Left forelimb (tissue), 1 donor: ENCODE results near the gene FAM228B.

Experiments
- DNase-seq: peaks from one replicate; pipeline ENCODE4 v3.0.0-alpha.2; 2018; ENCODE audit warnings: low spot score

Gene FAM228B

DNA sequence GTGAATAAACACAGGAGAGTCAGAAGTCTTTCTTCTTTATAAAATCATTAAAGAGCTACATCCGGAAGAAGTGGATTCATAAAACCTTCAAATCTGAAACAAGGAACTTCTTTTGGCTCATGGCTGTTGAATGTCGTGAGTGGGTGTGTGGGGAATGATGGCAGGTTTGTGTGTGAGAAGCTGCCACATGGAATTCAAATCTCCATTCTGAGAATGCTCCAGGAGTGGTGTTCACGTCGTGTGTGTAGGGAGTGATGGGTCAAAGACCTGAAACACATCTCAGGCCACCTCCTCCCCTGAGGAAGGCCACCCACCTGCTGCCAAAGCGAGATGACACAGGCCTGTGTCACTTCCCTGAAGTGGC, 80.5 kb downstream of the FAM228B start:
- no peak for DNase-seq

GRCh38 chr2:24204505-24204904, 81.2 kb downstream of the FAM228B start:
- no peak for DNase-seq

DNA sequence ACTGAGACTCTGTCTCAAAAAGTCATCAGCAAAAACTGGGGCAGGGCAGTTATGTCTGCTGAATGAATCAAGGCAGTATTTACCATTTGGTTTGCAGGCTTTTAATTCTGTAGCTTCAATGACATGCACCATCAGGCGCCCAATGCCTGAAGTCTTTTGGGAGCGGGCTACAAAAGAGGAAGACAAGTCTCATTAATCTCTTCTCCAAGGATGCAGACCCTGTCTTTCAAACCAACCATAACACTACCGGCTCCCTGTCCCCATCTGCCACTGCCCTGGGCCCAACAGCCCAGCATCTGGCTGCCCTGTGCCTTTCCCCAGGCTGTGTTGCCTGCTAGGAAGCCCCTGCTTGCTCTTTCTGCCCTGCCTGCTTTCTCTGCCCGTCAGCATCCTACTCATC, 81.9 kb downstream of the FAM228B start:
- DNase-seq, result no peak

- no peak for DNase-seq
These were observed 83.0 kb downstream of the FAM228B start for GRCh38 chr2:24206242-24206641.

DNA sequence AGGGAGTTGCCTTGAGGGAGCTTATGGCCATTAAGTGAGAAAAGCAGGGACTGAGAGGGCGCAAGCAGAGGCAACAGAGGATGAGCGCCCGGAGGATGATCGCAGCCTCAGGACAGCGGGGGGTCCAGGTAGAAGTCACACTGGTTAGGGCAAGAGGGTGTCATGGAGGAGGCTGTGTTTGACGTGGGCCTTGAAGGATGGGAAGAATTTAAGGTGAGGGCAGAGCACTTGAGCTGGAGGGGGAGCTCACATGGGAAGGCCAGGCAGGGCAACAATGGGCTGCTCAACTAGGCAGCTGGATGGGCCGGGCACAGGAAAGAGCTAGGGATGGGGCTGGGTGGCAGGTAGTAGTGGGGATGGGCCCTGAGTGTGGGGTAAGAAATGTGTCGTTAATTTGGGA, 83.4 kb downstream of the FAM228B start:
- DNase-seq, result no peak

DNA sequence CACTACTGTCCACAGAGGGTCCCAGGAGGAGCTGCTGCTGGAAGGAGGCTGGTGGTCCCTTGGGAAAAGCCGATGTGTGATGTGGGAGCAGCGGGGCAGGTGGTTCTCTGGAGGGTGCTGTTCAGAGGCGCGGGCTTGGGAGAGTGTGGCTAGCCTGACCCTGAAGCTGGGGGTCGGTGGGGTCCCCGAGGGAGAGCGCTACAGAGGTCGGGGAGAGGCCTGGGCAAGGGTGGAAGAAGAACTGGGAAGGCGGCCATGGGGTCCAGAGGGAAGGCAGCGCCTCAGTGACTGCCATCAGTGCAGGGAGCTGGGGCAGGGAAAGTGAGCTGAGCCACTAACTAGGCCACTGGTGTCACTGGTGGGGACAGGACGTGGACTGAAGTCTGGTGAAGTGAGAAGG, 84.1 kb downstream of the FAM228B start:
- DNase-seq, result no peak

- DNase-seq, result no peak
These were observed 85.2 kb downstream of the FAM228B start for GRCh38 chr2:24208490-24208889.

DNA sequence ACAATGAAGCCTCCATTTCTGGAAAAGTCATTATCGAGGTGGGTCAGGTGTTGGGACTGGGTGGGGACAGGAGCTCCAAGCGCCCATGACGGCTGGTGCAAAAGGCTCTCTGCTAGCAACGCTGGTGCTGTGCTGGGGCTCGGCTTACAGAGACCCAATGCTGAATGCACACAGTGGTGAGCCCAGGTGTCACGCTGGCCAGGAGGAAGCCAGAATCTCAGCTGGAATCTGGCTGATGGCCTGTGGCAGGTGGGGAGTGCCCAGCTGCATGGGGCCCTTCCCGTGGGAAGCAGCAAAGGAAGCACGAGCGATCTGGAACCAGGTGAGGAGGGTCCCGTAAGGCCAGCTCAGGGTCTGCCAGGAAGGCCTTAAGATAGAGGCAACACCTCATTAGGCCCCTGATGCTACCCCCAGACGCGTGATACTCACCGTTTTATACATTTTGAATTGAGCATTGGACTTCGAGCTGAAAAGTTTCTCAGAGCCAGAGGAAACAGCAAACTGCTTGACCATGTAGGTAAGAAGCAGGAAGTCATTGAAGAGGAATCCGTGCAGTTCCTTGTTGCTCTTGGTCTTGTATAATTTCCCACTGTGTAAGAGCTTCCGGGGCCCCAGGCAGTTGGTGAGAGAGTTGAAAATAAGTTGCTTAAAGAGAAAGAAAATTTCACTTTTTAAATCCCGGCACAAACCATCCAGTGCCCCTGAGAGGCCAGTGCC, 86.3 kb downstream of the FAM228B start:
- no peak for DNase-seq

- DNase-seq, result no peak
These were observed 86.8 kb downstream of the FAM228B start for GRCh38 chr2:24210106-24210455.

GRCh38 chr2:24210723-24211122, 87.5 kb downstream of the FAM228B start:
- DNase-seq, result no peak

GRCh38 chr2:24211408-24211807, 88.1 kb downstream of the FAM228B start:
- DNase-seq, result no peak

- no peak for DNase-seq
These were observed 91.6 kb downstream of the FAM228B start for GRCh38 chr2:24214880-24215279.
